HEK293 (cell line): ENCODE measurements around the gene FHIT.

Source experiments
- CTCF ChIA-PET: fragments of 350-600 bp; formaldehyde crosslinking; extraction: SDS; loops from one replicate; lab custom pipeline; 2021; ENCODE audit warnings: antibody characterized with exemption; lab: Yijun Ruan, JAX
- POLR2A ChIA-PET: fragments of 300-600 bp; formaldehyde crosslinking; extraction: SDS; loops from one replicate; lab custom pipeline; 2020; ENCODE audit warnings: antibody characterized with exemption, inconsistent platforms; lab: Yijun Ruan, JAX
- H3K27ac ChIP-seq: fragments of 200-500 bp; sonication (Bioruptor generic); 2 replicates; pipeline ENCODE4 v1.5.1; 2014; ENCODE audit warnings: low read depth, low read length, control low read depth, inconsistent platforms; ENCODE audit errors: extremely low read depth
- H3K36me3 ChIP-seq, 2 experiments: fragments of 200-500 bp in 1 of 2; sonication (Bioruptor generic) in 1 of 2; 1 replicate in 1 of 2; 2 replicates in 1 of 2; pipeline ENCODE4 v1.5.1; 2014 to 2017; ENCODE audit warnings: inconsistent platforms in 2 of 2, low read length in 2 of 2; ENCODE audit not compliant: control insufficient read depth in 2 of 2, insufficient read depth in 1 of 2
- H3K4me1 ChIP-seq: fragments of 200-500 bp; sonication (Bioruptor generic); 2 replicates; pipeline ENCODE4 v1.5.1; 2014; ENCODE audit warnings: mild to moderate bottlenecking, low read length, inconsistent platforms; ENCODE audit not compliant: control insufficient read depth, insufficient read depth
- H3K4me3 ChIP-seq: 2 replicates; pipeline ENCODE4 v1.5.1; 2011; ENCODE audit warnings: low read depth, mild to moderate bottlenecking, control low read depth, low read length, moderate library complexity
- H3K9me3 ChIP-seq: fragments of 200-500 bp; sonication (Bioruptor generic); 2 replicates; pipeline ENCODE4 v1.5.1; 2014; ENCODE audit warnings: low read depth, low read length, inconsistent platforms; ENCODE audit not compliant: control insufficient read depth, insufficient read depth
- IKZF3 ChIP-seq: fragments of 450-650 bp; IDR thresholded peaks from 2 replicates; pipeline ENCODE4 v1.5.0; 2018; ENCODE audit warnings: missing biosample characterization, mild to moderate bottlenecking, missing genetic modification characterization, moderate library complexity
- SP2 ChIP-seq: fragments of 450-650 bp; formaldehyde crosslinking; IDR thresholded peaks from 2 replicates; pipeline ENCODE4 v1.5.1; 2016; ENCODE audit warnings: missing biosample characterization, missing genetic modification characterization
- SP7 ChIP-seq: fragments of 450-650 bp; formaldehyde crosslinking; IDR thresholded peaks from 2 replicates; pipeline ENCODE4 v1.5.1; 2016; ENCODE audit warnings: missing biosample characterization, missing genetic modification characterization
- TSHZ1 ChIP-seq: fragments of 450-650 bp; formaldehyde crosslinking; IDR thresholded peaks from 2 replicates; pipeline ENCODE4 v1.5.1; 2016; ENCODE audit warnings: missing biosample characterization, missing genetic modification characterization, borderline replicate concordance
- YY1 ChIP-seq: fragments of 450-650 bp; formaldehyde crosslinking; IDR thresholded peaks from 2 replicates; pipeline ENCODE4 v1.5.1; 2018; ENCODE audit warnings: missing biosample characterization, missing genetic modification characterization
- ZFHX2 ChIP-seq: fragments of 450-650 bp; formaldehyde crosslinking; conservative IDR thresholded peaks from 2 replicates; pipeline ENCODE4 v1.5.1; 2016; ENCODE audit warnings: missing biosample characterization, missing genetic modification characterization
- ZNF561 ChIP-seq: fragments of 450-650 bp; IDR thresholded peaks from 2 replicates; pipeline ENCODE4 v1.5.1; 2018; ENCODE audit warnings: missing biosample characterization, missing genetic modification characterization, borderline replicate concordance
- ZNF629 ChIP-seq: fragments of 450-650 bp; formaldehyde crosslinking; IDR thresholded peaks from 2 replicates; pipeline ENCODE4 v1.5.1; 2017; ENCODE audit warnings: missing biosample characterization, missing genetic modification characterization
- ZNF777 ChIP-seq: fragments of 450-650 bp; formaldehyde crosslinking; IDR thresholded peaks from 2 replicates; pipeline ENCODE4 v1.5.1; 2017; ENCODE audit warnings: missing biosample characterization, missing genetic modification characterization, borderline replicate concordance
- ZSCAN5A ChIP-seq: fragments of 450-650 bp; formaldehyde crosslinking; IDR thresholded peaks from 2 replicates; pipeline ENCODE4 v1.5.1; 2016; ENCODE audit warnings: missing biosample characterization, missing genetic modification characterization
- ZXDB ChIP-seq: fragments of 450-650 bp; formaldehyde crosslinking; IDR thresholded peaks from 2 replicates; pipeline ENCODE4 v1.5.1; 2016; ENCODE audit warnings: missing biosample characterization, missing genetic modification characterization
- TF ChIP-seq, protein P1 (sequence below): fragments of 450-650 bp; formaldehyde crosslinking; IDR thresholded peaks from 2 replicates; pipeline ENCODE4 v1.5.1; 2017; ENCODE audit warnings: missing biosample characterization, mild to moderate bottlenecking, missing genetic modification characterization, moderate library complexity
- TF ChIP-seq, protein P2 (sequence below): fragments of 450-650 bp; formaldehyde crosslinking; IDR thresholded peaks from 2 replicates; pipeline ENCODE4 v1.5.1; 2017; ENCODE audit warnings: missing biosample characterization, missing genetic modification characterization
- TF ChIP-seq, protein P3 (sequence below): fragments of 450-650 bp; formaldehyde crosslinking; conservative IDR thresholded peaks from 2 replicates; pipeline ENCODE4 v1.5.1; 2016; ENCODE audit warnings: low read depth, missing biosample characterization, missing genetic modification characterization

Gene FHIT

DNA sequence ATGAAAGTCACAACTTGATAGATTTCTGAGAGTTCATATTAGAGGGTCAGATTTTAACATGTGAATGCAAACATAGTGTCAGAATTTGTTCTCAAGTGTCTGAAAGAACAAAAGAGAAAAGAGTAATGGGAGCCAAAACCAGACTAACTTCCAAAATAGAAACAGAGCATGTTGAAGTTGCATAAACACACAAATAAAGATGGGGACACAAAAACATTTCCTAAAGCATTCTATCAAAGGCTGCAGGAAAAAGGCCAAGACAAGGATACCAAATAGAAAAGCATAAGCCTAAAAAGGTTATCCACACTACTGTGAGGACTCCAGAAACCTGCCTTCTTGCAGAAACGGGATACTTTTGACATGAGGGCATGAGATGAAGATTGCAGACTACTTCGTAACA is 2.8 kb downstream of the FHIT start (continued):
- TF ChIP-seq TSHZ1 (tag by site-specific recombination) = no peak
- no peak for TF ChIP-seq ZFHX2 (tag by site-specific recombination)
- no peak for TF ChIP-seq YY1 (tag by site-specific recombination)
- TF ChIP-seq ZXDB (tag by site-specific recombination) = no peak
- TF ChIP-seq ZSCAN5A (tag by site-specific recombination) = no peak

DNA sequence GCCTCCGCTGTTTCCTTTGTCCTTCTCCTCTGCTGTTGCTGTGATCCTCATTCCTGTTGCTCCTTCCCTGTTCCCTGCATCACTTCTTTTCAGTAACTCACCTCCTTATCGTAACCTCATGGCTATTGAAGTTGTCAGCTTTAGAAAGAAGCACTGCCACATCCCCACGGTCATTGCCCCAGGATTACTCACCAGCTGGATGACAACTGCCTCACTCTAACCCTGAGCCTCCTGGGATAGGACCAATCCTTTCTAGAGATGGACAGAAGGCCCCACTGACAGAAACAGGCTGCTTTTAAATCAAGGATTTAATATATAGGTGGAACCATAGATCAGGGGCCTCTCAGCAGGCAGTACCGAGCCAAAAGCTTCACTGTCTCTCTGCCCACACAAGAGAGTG is 4.1 kb downstream of the FHIT start:
- ChIA-PET CTCF (no interaction called here), POLR2A (no interaction called here)
- no peaks in the 10 kb centered on the region for H3K9me3 ChIP-seq
- no peak overlapping the region for H3K27ac ChIP-seq
- TF ChIP-seq, protein P1, sequence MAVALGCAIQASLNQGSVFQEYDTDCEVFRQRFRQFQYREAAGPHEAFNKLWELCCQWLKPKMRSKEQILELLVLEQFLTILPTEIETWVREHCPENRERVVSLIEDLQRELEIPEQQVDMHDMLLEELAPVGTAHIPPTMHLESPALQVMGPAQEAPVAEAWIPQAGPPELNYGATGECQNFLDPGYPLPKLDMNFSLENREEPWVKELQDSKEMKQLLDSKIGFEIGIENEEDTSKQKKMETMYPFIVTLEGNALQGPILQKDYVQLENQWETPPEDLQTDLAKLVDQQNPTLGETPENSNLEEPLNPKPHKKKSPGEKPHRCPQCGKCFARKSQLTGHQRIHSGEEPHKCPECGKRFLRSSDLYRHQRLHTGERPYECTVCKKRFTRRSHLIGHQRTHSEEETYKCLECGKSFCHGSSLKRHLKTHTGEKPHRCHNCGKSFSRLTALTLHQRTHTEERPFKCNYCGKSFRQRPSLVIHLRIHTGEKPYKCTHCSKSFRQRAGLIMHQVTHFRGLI (tag by site-specific recombination) = no peak
- TF ChIP-seq SP2 (tag by site-specific recombination) (no peak), ZNF777 (tag by site-specific recombination) (no peak), IKZF3 (no peak), ZNF629 (tag by site-specific recombination) (no peak)
- H3K4me1 ChIP-seq = no peaks in the 10 kb centered on the region
- no peak overlapping the region for H3K4me3 ChIP-seq
- H3K36me3 ChIP-seq = no peaks in the 10 kb centered on the region

DNA sequence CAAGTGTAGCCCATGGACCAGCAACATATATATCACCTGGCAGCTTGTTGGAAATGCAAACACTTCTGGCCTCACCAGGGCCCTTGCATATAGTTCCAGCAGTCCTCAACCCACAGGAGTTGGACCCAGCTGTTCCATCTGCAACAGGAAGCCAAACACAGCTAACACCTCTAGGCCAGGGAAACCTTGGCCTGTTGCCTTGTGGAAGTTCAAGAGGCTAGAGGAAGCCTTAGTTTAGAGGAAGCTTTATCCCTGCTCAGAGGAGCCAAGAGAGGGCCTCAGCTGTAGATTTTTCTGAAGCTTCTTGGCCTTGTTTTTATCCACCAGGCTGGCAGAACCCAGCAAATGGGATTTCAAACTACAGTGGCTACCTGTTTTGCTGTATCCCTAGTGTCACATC is 11.4 kb downstream of the FHIT start:
- POLR2A ChIA-PET = no interaction called here
- Histone ChIP-seq H3K27ac (no peak overlapping the region), H3K4me3 (no peak overlapping the region), H3K4me1 (no peaks in the 10 kb centered on the region), H3K36me3 (no peaks in the 10 kb centered on the region), H3K9me3 (no peaks in the 10 kb centered on the region)
- CTCF ChIA-PET = interaction anchor here (0.5 kb wide), 1 partner anchor 271 kb away, joined by 3 read pairs; no protein-coding TSS in a partner anchor
- TF ChIP-seq, protein P2, sequence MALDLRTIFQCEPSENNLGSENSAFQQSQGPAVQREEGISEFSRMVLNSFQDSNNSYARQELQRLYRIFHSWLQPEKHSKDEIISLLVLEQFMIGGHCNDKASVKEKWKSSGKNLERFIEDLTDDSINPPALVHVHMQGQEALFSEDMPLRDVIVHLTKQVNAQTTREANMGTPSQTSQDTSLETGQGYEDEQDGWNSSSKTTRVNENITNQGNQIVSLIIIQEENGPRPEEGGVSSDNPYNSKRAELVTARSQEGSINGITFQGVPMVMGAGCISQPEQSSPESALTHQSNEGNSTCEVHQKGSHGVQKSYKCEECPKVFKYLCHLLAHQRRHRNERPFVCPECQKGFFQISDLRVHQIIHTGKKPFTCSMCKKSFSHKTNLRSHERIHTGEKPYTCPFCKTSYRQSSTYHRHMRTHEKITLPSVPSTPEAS (tag by site-specific recombination) = no peak
- TF ChIP-seq, protein P3, sequence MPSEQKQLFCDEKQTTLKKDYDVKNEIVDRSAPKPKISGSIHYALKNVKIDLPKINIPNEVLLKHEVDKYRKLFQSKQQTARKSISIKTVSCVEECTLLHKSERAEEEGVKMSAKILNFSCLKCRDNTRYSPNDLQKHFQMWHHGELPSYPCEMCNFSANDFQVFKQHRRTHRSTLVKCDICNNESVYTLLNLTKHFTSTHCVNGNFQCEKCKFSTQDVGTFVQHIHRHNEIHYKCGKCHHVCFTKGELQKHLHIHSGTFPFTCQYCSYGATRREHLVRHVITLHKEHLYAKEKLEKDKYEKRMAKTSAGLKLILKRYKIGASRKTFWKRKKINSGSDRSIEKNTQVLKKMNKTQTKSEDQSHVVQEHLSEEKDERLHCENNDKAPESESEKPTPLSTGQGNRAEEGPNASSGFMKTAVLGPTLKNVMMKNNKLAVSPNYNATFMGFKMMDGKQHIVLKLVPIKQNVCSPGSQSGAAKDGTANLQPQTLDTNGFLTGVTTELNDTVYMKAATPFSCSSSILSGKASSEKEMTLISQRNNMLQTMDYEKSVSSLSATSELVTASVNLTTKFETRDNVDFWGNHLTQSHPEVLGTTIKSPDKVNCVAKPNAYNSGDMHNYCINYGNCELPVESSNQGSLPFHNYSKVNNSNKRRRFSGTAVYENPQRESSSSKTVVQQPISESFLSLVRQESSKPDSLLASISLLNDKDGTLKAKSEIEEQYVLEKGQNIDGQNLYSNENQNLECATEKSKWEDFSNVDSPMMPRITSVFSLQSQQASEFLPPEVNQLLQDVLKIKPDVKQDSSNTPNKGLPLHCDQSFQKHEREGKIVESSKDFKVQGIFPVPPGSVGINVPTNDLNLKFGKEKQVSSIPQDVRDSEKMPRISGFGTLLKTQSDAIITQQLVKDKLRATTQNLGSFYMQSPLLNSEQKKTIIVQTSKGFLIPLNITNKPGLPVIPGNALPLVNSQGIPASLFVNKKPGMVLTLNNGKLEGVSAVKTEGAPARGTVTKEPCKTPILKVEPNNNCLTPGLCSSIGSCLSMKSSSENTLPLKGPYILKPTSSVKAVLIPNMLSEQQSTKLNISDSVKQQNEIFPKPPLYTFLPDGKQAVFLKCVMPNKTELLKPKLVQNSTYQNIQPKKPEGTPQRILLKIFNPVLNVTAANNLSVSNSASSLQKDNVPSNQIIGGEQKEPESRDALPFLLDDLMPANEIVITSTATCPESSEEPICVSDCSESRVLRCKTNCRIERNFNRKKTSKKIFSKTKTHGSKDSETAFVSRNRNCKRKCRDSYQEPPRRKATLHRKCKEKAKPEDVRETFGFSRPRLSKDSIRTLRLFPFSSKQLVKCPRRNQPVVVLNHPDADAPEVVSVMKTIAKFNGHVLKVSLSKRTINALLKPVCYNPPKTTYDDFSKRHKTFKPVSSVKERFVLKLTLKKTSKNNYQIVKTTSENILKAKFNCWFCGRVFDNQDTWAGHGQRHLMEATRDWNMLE = no peak
- TF ChIP-seq SP7 (tag by site-specific recombination) (no peak), ZSCAN5A (tag by site-specific recombination) (no peak), ZFHX2 (tag by site-specific recombination) (no peak), ZNF561 (tag by site-specific recombination) (no peak)
